GDM1 (cell line): Measurements from ENCODE around the gene RPLP2.

Experiments used
- DNase-seq: peaks from one replicate; lab custom pipeline; 2025; lab: John Stamatoyannopoulos, UW

The RPLP2 gene

GRCh38 chr11:791658-792534 is 17.9 kb upstream of the RPLP2 start:
- no peak for DNase-seq

- no peak for DNase-seq
These were observed 17.3 kb upstream of the RPLP2 start for GRCh38 chr11:792535-792821.

DNA sequence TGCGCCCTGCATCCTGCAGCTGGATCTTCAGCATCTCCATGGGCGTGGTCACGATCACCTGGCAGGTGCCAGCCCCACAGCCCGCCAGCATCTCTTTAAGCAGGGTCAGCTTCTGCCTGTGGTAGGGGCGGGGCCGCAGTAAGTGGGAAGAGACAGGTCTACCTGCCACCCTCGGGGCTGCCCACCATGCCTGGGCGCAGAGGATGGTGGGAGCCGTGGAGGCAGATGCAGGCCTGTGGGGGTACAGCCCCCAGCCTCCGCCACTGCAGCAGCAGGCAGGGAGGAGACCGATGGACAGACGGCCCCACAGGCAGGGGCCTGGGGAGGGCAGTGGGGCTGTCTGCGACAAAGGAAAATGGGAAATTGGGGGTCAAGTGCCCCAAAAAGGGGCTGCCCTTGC is 16.9 kb upstream of the RPLP2 start:
- no peak for DNase-seq

- no peak for DNase-seq
These were observed 16.2 kb upstream of the RPLP2 start for GRCh38 chr11:793556-793955.

DNA sequence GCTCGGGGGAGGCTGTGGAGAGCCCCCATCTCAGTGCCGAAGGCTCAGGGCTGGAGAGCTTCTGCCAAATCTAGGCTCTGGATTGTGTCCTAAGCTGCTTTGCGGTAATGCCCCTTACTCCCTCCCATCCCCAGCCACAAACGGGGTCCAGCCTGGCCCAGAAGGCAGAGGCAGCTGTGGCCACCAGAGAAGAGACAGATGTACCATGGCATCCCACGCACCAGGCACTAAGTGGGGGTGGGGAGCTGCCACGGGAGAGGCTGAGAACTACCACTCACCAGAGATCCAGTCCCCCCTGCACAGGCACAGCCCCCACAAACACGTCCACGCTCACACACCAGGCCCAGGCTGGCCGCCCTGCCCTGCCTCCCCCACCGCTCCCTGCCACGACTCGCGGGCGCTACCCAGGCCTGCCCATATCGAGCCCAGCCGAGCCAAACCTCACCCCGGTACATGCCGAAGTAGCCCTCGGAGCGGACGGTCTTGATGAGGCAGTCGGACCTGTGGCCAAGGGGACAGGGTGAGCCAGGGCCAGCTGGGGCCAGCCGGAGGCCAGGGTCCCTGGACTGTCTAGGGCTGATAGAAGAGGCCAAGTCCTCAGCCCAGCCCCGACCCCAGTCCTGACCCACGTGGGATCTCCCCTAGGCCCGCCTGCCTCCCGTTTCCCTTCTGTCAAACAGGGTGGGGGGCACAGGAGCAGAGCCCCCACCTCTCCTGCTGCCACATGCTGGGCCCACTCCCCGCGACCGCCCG is 15.6 kb upstream of the RPLP2 start:
- no peak for DNase-seq

DNA sequence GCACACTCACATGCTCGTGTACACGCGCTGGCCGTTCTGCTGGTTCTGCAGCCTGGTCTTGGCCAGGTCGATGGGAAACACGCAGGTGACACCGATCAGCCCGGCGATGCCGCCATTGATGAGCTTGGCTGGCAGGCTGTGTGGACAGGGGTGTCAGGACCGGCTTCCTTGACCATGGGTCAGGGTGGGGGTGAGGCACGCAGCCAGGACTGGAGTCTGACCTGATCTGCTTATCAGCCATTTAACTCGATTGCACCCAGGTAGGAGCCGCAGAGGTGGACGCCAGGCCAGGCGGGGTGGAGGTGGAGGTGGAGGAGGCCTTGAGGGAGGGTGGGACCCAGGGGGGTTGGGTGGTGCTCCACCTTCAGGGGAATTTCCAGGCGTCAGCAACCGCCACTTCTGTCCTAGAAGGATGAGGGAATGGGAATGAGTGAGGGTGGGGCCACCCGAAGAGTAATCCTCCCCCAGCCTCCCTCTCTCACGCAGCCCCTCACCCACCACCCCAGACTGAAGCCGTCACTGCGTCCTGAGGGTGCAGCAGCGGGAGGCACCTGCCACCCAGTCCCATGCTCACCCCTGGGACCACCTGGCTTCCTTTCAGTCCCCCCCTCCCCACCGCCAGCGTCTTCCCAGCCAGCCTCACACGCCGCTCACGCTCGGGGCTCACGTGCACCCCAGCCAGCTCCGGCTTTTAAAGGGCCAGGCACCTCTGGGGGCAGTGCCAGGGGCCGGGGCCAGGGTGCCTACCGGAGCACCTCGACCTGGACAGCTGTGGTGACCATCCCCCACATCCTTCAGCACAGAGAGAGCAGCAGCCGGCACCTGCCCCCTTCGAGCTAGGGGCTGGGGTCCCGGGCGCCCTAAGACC is 14.8 kb upstream of the RPLP2 start:
- no peak for DNase-seq

DNA sequence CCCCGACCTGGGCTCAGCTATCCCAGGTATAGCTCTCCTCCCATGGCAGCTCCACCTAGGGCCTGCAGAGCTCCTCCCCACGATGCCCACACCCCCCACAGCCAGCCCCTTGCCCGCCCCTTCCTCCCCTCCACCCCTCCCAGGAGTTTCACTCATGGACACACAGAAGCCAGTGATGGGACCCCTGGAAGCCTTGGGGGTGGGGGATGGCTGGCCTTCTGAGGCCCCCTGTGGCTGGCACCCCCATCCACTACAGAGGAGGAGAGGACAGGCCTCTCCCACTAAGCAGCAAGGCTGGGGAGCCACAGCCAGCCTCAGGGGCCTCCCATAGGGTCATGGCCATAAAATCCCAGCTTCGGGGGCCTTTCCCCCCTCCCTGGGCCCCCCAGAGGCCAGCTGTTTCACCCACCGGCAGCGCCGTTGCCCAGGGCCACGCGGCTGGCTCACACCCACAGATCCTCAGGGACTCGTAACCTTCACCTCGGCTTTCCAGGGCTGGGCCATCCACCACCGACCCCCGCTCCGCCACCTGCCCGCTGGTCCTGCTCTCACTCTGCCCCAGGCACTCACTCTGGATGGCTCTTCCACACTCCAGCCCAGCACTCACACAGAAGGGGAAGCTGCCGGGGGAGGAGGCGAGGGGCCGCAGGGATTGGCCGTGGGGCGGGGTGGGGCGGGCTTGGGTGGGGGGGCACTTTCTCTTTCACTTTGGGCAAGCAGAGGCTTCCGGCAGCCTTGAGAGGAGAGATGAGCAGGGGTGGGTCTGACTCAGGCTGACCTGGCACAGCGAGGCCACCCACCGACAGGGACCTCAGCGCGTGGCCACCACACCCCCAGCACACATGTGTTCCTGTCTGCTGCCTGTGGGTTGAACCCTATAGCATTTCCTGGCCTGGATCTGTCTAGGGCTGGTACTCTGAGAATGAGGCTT is 13.9 kb upstream of the RPLP2 start:
- peak; percentile 63 for DNase-seq

DNA sequence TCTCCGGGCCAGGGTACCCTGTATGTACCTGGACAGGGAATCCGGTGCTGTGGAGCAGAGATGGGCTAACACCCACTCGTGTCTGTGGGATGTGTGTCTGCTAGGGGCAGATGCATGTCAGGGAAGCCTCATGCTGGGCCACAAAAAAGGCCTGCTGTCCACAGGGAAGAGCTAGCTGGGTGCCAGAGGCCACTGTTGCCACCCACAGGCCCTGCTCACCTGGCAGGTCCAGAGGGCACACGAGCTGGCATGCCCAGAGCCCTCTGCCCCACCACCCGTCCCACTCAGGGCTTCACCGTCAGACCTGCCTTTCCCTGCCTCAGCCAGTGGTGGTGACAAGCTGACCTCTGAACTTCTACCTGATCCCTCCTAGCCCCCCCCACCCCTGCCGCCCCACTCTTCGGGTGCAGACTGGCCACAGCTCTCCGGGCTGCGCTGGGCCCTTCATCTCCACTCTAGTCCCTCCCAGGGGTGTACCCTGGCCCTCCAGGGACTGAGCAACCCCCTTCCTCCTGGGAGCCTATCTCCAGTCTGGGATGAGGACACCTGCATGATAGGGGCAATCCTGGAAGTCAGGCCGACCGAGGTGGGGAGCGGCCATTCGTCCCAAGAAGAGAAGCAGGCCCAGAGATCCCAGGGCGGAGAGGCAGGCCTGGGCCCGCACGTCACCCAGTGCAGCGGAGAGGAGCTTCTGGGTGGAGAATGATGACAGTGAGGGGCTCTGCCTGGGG is 13.0 kb upstream of the RPLP2 start:
- no peak for DNase-seq

GRCh38 chr11:797296-798092 is 12.3 kb upstream of the RPLP2 start:
- DNase-seq: peak; percentile 43

- peak; percentile 77 for DNase-seq
These were observed 11.6 kb upstream of the RPLP2 start, which contains the start of gene SLC25A22 for GRCh38 chr11:798093-798713. Gene SLC25A22 (minus strand): TSS chr11:798281. CDS start chr11:795006, 3,275 bp downstream.

DNA sequence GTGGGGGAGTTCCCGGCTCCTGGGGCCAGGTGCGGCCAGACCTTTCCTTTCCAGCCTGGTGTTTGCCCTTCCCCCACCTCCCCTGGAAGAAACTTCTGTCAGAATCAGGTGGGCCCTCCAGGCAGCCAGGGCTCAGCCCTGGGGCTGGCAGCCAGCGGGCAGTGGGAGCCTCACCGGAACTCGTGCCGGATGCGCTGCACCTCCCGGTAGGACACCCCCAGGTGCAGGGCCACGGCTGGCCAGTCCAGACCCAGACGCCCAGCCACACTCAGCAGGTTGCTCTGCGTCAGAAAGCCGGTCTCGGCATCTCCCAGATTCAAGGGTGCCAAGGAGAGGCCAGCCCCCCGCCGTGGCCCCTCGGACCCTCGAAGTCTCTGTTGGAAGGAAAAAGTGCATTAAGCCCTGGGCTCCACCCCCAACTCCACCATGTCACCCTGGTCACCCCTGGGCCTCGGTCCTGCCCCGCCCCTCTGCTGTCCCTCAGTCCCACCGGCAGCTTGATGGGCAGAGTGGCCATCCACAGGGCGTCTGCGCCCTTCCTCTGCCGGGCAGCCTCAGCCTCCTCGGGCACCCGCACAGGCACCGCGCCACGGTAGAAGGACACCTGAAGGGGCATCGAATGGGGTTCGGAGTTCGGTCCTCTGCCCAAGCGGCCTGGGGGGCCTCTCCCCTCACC is 10.0 kb upstream of the RPLP2 start:
- no peak for DNase-seq

GRCh38 chr11:800473-800872 is 9.3 kb upstream of the RPLP2 start:
- no peak for DNase-seq

DNA sequence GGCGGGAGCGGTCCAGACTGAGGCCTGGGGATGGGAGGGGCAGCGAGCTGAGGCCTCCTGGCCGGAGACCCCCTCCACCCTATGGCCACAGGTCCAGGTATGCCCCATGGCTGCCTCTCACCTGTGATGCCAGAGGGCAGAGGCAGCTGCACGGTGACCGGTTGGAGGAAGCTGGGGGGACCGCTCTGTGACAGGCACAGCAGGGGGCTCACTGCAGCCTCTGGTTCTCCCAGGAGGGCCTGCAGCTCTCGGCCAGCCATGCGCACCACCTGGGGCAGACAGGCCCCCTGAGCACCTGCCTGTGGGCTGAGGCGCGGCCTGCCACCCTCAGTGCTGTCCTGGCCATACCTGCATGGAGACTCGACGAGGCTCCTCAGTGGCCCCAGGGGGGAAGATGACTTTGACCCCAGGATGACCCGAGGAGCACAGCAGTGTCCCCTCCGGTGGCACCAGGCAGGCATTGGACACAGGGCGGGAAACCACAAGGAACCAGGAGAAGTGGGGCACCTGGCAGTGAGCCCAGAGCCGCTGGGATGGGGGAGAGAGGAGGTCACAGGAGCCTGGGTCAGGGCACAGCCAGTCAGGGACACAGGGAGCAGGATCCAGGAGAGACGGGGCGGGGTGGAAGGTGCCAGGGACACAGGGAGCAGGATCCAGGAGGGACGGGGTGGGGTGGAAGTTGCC is 8.5 kb upstream of the RPLP2 start:
- DNase-seq: no peak

- no peak for DNase-seq
These were observed 7.6 kb upstream of the RPLP2 start for GRCh38 chr11:802018-802617.

DNA sequence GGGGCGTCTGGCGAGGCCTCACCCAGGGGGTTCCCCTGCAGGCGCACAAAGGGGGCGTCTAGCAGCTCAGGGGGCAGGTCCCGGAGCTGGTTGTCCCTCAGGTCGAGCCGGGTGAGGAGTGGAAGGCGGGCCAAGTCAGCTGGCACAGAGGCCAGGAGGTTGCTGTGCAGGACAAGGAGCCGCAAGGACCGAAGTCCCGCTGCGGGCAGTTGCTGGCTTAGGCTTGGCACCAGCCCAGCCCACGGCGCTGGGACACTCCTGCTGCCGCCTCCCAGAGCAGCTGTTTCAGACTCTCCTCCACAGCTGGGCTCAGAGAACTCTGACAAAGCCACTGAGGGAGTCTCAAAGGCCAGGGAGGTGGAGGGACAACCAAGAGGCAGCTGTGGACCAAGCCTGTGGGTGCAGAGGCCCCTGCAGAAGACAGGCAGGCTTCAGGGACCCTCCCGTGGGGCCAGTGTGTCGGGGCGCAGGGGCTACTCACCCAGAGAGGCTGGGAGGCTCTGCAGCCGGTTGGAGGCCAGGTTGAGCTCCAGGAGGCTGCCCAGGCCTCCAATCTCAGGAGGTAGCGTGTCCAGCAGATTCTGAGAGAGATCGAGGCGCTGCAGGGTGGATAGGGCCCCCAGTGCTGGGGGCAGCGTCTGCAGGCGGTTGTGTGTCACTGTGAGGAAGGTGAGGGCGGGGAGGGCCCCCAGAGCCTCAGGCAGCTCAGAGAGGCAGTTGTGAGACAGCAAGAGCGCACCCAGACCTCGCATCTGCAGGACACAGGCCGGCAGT is 6.9 kb upstream of the RPLP2 start:
- DNase-seq: no peak

GRCh38 chr11:803467-803742 is 6.4 kb upstream of the RPLP2 start:
- DNase-seq: no peak
